ENCODE measurements around the gene INSYN2B. TPM values are rescaled to one million over a fixed set of nuclear protein-coding genes. Genes with fewer than 3 reads are reported as not detected.

Gene INSYN2B
- total RNA-seq, 1 donor from 2014 or later, result 0.25 TPM

- Histone ChIP-seq H3K4me3 (no peak overlapping the region), H3K36me3 (no peaks in the 10 kb centered on the region)
- no peak for DNase-seq (ENCODE audit: extremely low spot score in 2 of 2)
These were observed 32.3 kb upstream of the INSYN2B start for GRCh38 chr5:170012622-170013021.

GRCh38 chr5:170011751-170012150 is 31.5 kb upstream of the INSYN2B start:
- DNase-seq (ENCODE audit: extremely low spot score in 2 of 2), result no peak
- intact Hi-C loops (cut with DNase I), result no loop called here
- TF ChIP-seq POLR2AphosphoS5 (IDR thresholded peaks at IDR 0.05; ENCODE audit: insufficient read depth in 1 of 2, low read depth in 1 of 2), result no peak
- Histone ChIP-seq H3K27me3 (no peaks in the 10 kb centered on the region), H3K36me3 (no peaks in the 10 kb centered on the region), H3K4me3 (no peak overlapping the region), H3K27ac (no peak overlapping the region), H3K9me3 (no peaks in the 10 kb centered on the region), H3K4me1 (no peaks in the 10 kb centered on the region)

More at GRCh38 chr5:170012622-170013021, 32.3 kb upstream of the INSYN2B start:
- Histone ChIP-seq H3K4me1 (no peaks in the 10 kb centered on the region), H3K9me3 (no peaks in the 10 kb centered on the region), H3K27me3 (no peaks in the 10 kb centered on the region), H3K27ac (no peak overlapping the region)
- no peak for TF ChIP-seq POLR2A (IDR thresholded peaks at IDR 0.05)
- intact Hi-C loops (cut with DNase I), result no loop called here

GRCh38 chr5:170010595-170010994 is 30.3 kb upstream of the INSYN2B start:
- no peak for TF ChIP-seq POLR2AphosphoS5 (IDR thresholded peaks at IDR 0.05; ENCODE audit: insufficient read depth in 1 of 2, low read depth in 1 of 2)
- TF ChIP-seq CTCF (IDR thresholded peaks at IDR 0.05), result no peak
- no peak for TF ChIP-seq POLR2A (IDR thresholded peaks at IDR 0.05)
- DNase-seq (ENCODE audit: extremely low spot score in 2 of 2), result no peak
- no peaks in the 10 kb centered on the region for H3K36me3 ChIP-seq
- no peak overlapping the region for H3K4me3 ChIP-seq
- intact Hi-C loops (cut with DNase I), result no loop called here
- no peak overlapping the region for H3K27ac ChIP-seq
- H3K9me3 ChIP-seq, result no peaks in the 10 kb centered on the region
- H3K27me3 ChIP-seq, result no peaks in the 10 kb centered on the region
- no peaks in the 10 kb centered on the region for H3K4me1 ChIP-seq

GRCh38 chr5:170008376-170008775 is 28.1 kb upstream of the INSYN2B start:
- TF ChIP-seq POLR2A (IDR thresholded peaks at IDR 0.05), result no peak
- no peak overlapping the region for H3K27ac ChIP-seq

GRCh38 chr5:170006021-170006420 is 25.7 kb upstream of the INSYN2B start:
- intact Hi-C loops (cut with DNase I), result no loop called here
- Histone ChIP-seq H3K4me1 (no peaks in the 10 kb centered on the region), H3K27ac (no peak overlapping the region), H3K36me3 (no peaks in the 10 kb centered on the region), H3K4me3 (no peak overlapping the region), H3K27me3 (no peaks in the 10 kb centered on the region), H3K9me3 (no peaks in the 10 kb centered on the region)
- no peak for TF ChIP-seq POLR2A (IDR thresholded peaks at IDR 0.05)
- TF ChIP-seq CTCF (IDR thresholded peaks at IDR 0.05), result no peak
- TF ChIP-seq POLR2AphosphoS5 (IDR thresholded peaks at IDR 0.05; ENCODE audit: insufficient read depth in 1 of 2, low read depth in 1 of 2), result no peak
- DNase-seq (ENCODE audit: extremely low spot score in 2 of 2), result no peak

More at GRCh38 chr5:170008376-170008775, 28.1 kb upstream of the INSYN2B start:
- intact Hi-C loops (cut with DNase I), result no loop called here
- DNase-seq (ENCODE audit: extremely low spot score in 2 of 2), result no peak
- Histone ChIP-seq H3K4me1 (no peaks in the 10 kb centered on the region), H3K9me3 (no peaks in the 10 kb centered on the region), H3K4me3 (no peak overlapping the region), H3K27me3 (no peaks in the 10 kb centered on the region), H3K36me3 (no peaks in the 10 kb centered on the region)

- H3K36me3 ChIP-seq, result no peaks in the 10 kb centered on the region
- H3K27me3 ChIP-seq, result no peaks in the 10 kb centered on the region
- no peak overlapping the region for H3K4me3 ChIP-seq
- intact Hi-C loops (cut with DNase I), result no loop called here
- H3K9me3 ChIP-seq, result no peaks in the 10 kb centered on the region
- DNase-seq (ENCODE audit: extremely low spot score in 2 of 2), result no peak
- H3K4me1 ChIP-seq, result no peaks in the 10 kb centered on the region
- TF ChIP-seq POLR2A (IDR thresholded peaks at IDR 0.05) (no peak), CTCF (IDR thresholded peaks at IDR 0.05) (no peak), POLR2AphosphoS5 (IDR thresholded peaks at IDR 0.05; ENCODE audit: insufficient read depth in 1 of 2, low read depth in 1 of 2) (no peak)
- no peak overlapping the region for H3K27ac ChIP-seq
These were observed 19.9 kb upstream of the INSYN2B start for GRCh38 chr5:170000155-170000554.

GRCh38 chr5:169999621-170000020 is 19.3 kb upstream of the INSYN2B start:
- Histone ChIP-seq H3K4me1 (no peaks in the 10 kb centered on the region), H3K36me3 (no peaks in the 10 kb centered on the region), H3K9me3 (no peaks in the 10 kb centered on the region), H3K4me3 (no peak overlapping the region), H3K27me3 (no peaks in the 10 kb centered on the region), H3K27ac (no peak overlapping the region)
- intact Hi-C loops (cut with DNase I), result no loop called here
- no peak for DNase-seq (ENCODE audit: extremely low spot score in 2 of 2)
- TF ChIP-seq POLR2AphosphoS5 (IDR thresholded peaks at IDR 0.05; ENCODE audit: insufficient read depth in 1 of 2, low read depth in 1 of 2) (no peak), POLR2A (IDR thresholded peaks at IDR 0.05) (no peak), CTCF (IDR thresholded peaks at IDR 0.05) (no peak)
